ENCODE measurements around the gene ANKRD13C.
"Not testable (repeated sequence)": the region's sequence is repeated elsewhere in the genome, so short reads cannot be mapped to it uniquely, and the experiment has no call there.

ANKRD13C gene

DNA sequence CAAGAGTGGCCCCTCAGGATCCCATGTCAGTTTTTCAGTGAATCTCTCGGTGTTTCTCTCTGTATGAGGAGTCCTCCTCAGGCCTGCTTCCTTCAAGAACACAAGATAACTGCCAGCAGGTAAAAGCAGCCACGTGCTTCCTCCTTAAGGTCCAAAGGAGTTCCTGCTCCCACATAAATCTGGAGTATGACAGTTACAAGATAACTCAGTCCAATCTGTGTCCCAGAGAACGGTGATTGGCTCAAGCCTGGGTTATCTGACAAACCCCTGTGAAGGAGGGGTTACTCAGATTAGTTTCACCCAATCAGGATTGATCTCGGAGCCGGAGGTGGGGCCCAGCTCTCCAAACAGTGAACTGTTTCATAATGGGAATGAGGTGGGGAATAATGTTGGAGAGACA is 5.8 kb upstream of the ANKRD13C start:
- DNase-seq (ENCODE audit: low read depth in 1 of 2, low spot score in 1 of 2), result no peak

DNA sequence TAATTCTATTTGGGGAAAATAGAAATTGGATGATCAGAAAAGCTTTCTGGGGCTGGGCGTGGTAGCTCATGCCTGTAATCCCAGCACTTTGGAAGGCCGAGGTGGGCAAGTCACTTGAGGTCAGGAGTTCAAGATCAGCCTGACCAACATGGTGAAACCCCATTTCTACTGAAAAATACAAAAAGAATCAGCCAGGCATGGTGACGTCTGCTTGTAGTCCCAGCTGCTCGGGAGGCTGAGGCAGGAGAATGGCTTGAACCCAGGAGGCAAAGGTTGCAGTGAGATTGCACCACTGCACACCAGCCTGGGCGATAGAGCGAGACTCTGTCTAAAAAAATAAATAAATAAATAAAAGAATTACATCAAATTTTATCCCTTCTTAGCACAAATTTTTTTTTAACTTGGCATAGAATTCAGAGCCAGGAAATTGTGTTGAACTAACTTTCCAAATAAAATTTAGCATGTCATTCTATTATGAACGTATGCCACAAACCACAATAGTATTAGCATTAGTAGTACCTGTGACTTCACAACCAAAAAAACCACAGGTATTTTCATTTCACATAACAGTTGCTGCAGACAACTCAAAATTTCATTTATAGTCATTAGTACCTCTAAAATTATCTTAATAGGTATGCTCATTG is 4.5 kb upstream of the ANKRD13C start:
- DNase-seq (ENCODE audit: low read depth in 1 of 2, low spot score in 1 of 2), result no peak

DNA sequence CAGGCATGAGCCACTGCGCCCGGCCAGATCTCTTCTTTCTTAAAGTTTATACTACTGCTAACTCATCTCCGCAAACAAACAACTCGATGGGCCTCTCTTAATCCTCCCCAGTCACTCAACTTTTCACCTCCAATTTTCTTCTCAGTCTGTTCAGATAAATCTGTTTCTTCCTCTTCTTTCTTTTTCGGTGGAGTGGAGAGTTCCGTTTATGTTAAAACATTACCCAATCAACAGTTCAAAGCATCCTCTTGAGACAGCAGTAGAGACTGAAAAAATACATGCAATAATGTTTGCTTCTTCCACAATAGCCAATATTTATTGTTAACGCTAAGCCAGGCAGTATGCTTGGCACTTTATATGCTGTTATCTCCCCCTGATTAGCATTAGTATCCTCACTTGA is 1.4 kb upstream of the ANKRD13C start:
- no peak for DNase-seq (ENCODE audit: low read depth in 1 of 2, low spot score in 1 of 2)

DNA sequence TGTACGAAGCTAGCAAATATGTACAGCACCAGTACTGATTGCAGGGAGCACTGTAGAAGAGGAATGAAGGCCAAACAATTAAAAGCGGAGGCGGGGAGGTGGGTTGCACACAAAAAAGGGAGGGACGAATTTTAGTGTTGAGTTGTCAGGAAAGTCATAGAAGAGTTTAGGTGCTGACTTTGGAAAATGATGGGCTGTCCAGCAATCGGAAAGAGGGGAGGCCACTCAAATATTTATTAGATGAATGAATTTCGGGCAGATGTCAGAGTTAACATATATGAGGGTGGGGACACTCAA is 537 bp upstream of the ANKRD13C start:
- no peak for DNase-seq (ENCODE audit: low read depth in 1 of 2, low spot score in 1 of 2)

GRCh38 chr1:70353601-70354331 is 756 bp downstream of the ANKRD13C start:
- no peak for DNase-seq (ENCODE audit: low read depth in 1 of 2, low spot score in 1 of 2)

- no peak for DNase-seq (ENCODE audit: low read depth in 1 of 2, low spot score in 1 of 2)
Observed at GRCh38 chr1:70353044-70353443, 1.5 kb downstream of the ANKRD13C start.

- DNase-seq (ENCODE audit: low read depth in 1 of 2, low spot score in 1 of 2), result not testable (repeated sequence)
Observed at GRCh38 chr1:70349799-70350198, 4.7 kb downstream of the ANKRD13C start.

GRCh38 chr1:70348399-70349165 is 5.9 kb downstream of the ANKRD13C start:
- no peak for DNase-seq (ENCODE audit: low read depth in 1 of 2, low spot score in 1 of 2)

GRCh38 chr1:70339644-70340043 is 14.9 kb downstream of the ANKRD13C start:
- DNase-seq (ENCODE audit: low read depth in 1 of 2, low spot score in 1 of 2), result not testable (repeated sequence)

DNA sequence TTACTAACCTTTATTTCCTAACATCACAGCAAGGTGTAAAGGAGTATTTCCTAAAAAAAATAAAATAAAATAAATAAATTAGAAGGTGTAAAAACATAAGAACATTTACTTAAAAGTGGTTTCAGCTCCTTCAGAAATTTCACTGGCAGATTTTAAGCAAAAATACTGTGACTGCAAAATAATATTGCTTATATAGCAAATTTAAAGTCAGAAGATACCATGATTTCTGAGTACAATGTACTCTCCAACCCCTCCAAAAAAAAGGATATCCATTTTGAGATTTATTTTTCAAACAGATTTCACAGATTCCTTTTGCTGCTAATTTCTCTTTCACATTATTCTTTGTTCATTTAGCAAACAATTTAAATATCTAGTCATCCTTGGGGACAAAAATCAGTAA is 18.5 kb downstream of the ANKRD13C start:
- no peak for DNase-seq (ENCODE audit: low read depth in 1 of 2, low spot score in 1 of 2)

- DNase-seq (ENCODE audit: low read depth in 1 of 2, low spot score in 1 of 2), result no peak
Observed at GRCh38 chr1:70334436-70334835, 20.1 kb downstream of the ANKRD13C start.

- DNase-seq (ENCODE audit: low read depth in 1 of 2, low spot score in 1 of 2), result no peak
Observed at GRCh38 chr1:70333245-70333644, 21.3 kb downstream of the ANKRD13C start.

- no peak for DNase-seq (ENCODE audit: low read depth in 1 of 2, low spot score in 1 of 2)
Observed at GRCh38 chr1:70331962-70332361, 22.6 kb downstream of the ANKRD13C start.

GRCh38 chr1:70327306-70328076 is 27.0 kb downstream of the ANKRD13C start:
- no peak for DNase-seq (ENCODE audit: low read depth in 1 of 2, low spot score in 1 of 2)

- DNase-seq (ENCODE audit: low read depth in 1 of 2, low spot score in 1 of 2), result no peak
Observed at GRCh38 chr1:70324683-70325082, 29.8 kb downstream of the ANKRD13C start.

DNA sequence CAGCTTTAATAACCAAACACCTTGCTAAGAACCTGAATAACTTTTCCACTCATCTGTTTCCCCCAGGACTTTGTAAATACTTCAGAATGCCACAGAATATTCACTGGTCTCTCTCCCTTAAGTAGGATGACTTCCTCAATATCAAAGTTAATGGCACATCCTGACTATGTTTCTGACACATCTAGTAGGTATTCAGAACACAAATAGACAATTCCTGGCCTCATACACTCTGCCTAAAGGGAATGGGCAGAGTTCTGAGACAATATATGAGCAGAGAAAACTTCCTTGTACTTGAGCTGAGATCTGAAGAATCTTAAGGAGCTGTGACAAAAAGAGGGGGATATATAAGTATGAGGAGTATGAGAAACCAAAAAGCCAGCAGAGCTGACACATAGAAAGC is 34.8 kb downstream of the ANKRD13C start:
- no peak for DNase-seq (ENCODE audit: low read depth in 1 of 2, low spot score in 1 of 2)

DNA sequence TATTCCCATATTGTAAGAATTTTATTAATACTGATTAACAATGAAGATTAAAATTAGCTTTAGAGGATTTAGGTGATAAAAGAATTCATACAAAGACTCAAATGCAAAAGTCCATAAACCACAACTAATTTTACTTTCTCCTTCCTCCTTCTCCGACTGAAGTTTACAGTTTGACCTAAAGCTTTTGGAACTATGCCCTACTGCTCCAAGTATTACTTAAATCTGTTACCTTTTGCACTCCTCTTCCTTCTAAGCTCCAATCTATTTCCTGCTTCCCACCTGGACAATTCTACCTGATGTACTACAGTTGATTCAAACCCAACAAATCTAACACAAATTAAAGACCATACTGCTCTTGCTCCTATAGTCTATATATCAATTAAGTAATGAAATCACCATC is 36.3 kb downstream of the ANKRD13C start:
- no peak for DNase-seq (ENCODE audit: low read depth in 1 of 2, low spot score in 1 of 2)

- DNase-seq (ENCODE audit: low read depth in 1 of 2, low spot score in 1 of 2), result no peak
Observed at GRCh38 chr1:70317087-70317486, 37.4 kb downstream of the ANKRD13C start.

DNA sequence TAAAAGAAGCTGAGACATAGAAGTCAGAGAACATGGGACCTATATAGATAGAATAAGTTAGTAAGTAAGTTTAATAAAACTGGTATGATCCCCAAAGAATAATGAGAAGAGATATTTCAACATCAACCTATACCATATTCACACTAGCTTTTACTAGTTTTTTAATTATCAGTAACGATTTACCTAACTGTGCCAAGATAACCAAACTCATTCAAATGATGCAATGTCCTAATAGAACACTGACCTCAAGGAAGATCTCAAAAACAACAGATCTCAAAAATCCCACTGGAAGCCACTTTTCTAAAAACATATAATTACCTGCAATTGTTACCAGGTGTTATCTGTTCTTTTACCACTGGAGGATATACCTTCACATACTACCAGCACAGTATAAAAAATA is 38.7 kb downstream of the ANKRD13C start:
- DNase-seq (ENCODE audit: low read depth in 1 of 2, low spot score in 1 of 2), result no peak

DNA sequence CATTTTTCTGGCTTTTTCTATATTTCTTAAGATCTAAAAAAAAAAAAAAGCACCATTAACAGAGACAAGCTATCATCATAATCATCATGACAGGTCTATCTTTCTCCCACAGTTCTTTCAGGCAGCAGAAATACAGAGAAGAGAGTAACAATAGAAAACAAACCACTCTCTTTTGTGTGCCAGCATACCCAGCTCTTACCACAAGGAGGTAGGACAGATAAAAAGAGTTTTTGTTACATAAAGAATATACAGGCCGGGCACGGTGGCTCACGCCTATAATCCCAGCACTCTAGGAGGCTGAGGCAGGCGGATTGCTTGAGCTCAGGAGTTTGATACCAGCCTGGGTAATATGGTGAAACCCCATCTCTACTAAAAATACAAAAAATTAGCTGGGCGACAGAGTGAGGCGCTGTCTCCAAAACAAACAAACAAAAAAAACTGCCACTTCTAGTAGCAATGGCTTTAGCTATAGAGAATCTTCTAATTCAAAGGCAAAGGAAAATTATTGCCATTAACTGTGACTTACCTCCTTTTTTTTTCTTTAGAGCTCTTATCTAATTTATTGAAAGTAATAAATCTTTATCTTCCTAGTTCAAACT is 39.7 kb downstream of the ANKRD13C start:
- no peak for DNase-seq (ENCODE audit: low read depth in 1 of 2, low spot score in 1 of 2)

DNA sequence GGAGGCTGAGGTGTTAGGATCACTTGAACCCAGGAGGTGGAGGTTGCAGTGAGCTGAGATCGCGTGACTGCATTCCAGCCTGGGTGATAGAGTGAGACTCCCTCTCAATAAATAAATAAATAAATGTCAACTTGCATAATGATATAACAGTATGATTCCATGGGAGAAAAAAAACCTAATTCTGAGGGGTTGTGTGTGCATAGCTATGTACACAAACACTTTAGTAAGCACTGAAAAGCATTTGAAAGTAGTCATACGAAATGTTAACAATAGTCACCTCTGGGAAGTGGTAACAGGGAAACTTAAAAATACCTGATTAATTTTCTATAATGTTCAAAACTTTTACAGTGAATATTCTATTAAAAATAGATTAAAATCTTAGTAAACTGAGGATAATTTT is 43.2 kb downstream of the ANKRD13C start:
- no peak for DNase-seq (ENCODE audit: low read depth in 1 of 2, low spot score in 1 of 2)

Data from activated CD4-positive, alpha-beta T cell treated with anti-CD3 and anti-CD28 coated beads, Interleukin-2, amount 50 U/mL, for 24 hours (primary cell).